ENCODE measurements around the gene ZDHHC22. TPM values are rescaled to one million over a fixed set of nuclear protein-coding genes. Genes with fewer than 3 reads are reported as not detected.

ZDHHC22 gene
- total and polyA plus RNA-seq, 2 of the 13 experiments (the other 11 are each of a cell fraction or from before 2014, with no cell fraction given): not detected

GRCh38 chr14:77128414-77128891, 13.1 kb downstream of the ZDHHC22 start:
- 1% methylated on average over 6 of the region's 6 CpGs for WGBS (ENCODE audit: low lambda C conversion rate)
- FAIRE-seq: no peak

More at GRCh38 chr14:77128414-77128891, 13.1 kb downstream of the ZDHHC22 start:
- Histone ChIP-seq H4K20me1 (ENCODE audit: insufficient read depth, low read length) (no peaks in the 10 kb centered on the region), H3K4me1 (ENCODE audit: insufficient read depth, low read length) (peaks cover 14% of the 10 kb centered on the region), H2AFZ (ENCODE audit: low read length) (no peak overlapping the region), H3K9me3 (ENCODE audit: low read length) (no peaks in the 10 kb centered on the region), H3K4me2 (ENCODE audit: low read depth, low read length) (no peak overlapping the region), H3K4me3 (replicated peaks in 1 of 3; ENCODE audit: insufficient read depth in 1 of 3, low read depth in 2 of 3, low read length in 3 of 3) (no peak overlapping the region), H3K27me3 (ENCODE audit: control insufficient read depth in 1 of 2, insufficient read depth in 2 of 2, low read length in 2 of 2) (peaks cover 1 to 12% of the 10 kb centered on the region in 2 experiments; a peak in 3 of 5 replicates), H3K79me2 (ENCODE audit: insufficient read depth, low read length) (no peaks in the 10 kb centered on the region), H3K36me3 (replicated peaks in 1 of 2; ENCODE audit: control insufficient read depth in 1 of 2, insufficient read depth in 2 of 2, low read length in 2 of 2) (no peaks in the 10 kb centered on the region), H3K27ac (ENCODE audit: extremely low read length, insufficient read depth, low read length) (no peak overlapping the region), H3K9ac (ENCODE audit: insufficient read depth, low read depth, low read length) (no peak overlapping the region)
- peak; percentile 60 for DNase-seq (ENCODE audit: low spot score)
- ATAC-seq: no peak
- BruUV-seq (replicated peaks): no TSS peak
- in situ Hi-C loops (cut with HindIII; ENCODE audit: extremely low pct_ligation_motif_present, low pct_unique_long_range_greater_than_20kb) (no loop called here), intact Hi-C loops (cut with micrococcal nuclease; ENCODE audit: unreplicated experiment) (no loop called here)
- ChIA-PET POLR2A (no interaction called here), CTCF (ENCODE audit: low intra/inter-chr PET ratio, low total read pairs) (no interaction called here)
- TF ChIP-seq NBN (conservative IDR thresholded peaks at IDR 0.05) (no peak), ZNF44 (CRISPR knock-in tag; IDR thresholded peaks at IDR 0.05) (no peak), ZNF841 (CRISPR knock-in tag; IDR thresholded peaks at IDR 0.05; ENCODE audit: borderline replicate concordance) (no peak), HNRNPH1 (optimal IDR thresholded peaks at IDR 0.05; ENCODE audit: low read depth, low read length) (no peak), CERS6 (CRISPR knock-in tag; IDR thresholded peaks at IDR 0.05) (no peak), GTF2F1 (IDR thresholded peaks at IDR 0.05; ENCODE audit: low read length) (no peak), ZNF207 (IDR thresholded peaks at IDR 0.05; ENCODE audit: borderline replicate concordance) (no peak), MTF1 (CRISPR knock-in tag; IDR thresholded peaks at IDR 0.05) (no peak), ZNF576 (CRISPR knock-in tag; IDR thresholded peaks at IDR 0.05) (no peak), GPBP1L1 (CRISPR knock-in tag; IDR thresholded peaks at IDR 0.05) (no peak), NFYC (CRISPR knock-in tag; IDR thresholded peaks at IDR 0.05) (no peak), HNRNPLL (IDR thresholded peaks at IDR 0.05; ENCODE audit: low read depth, low read length, poor library complexity, severe bottlenecking) (no peak), ZNF839 (CRISPR knock-in tag; IDR thresholded peaks at IDR 0.05; ENCODE audit: borderline replicate concordance) (no peak), ZNF577 (CRISPR knock-in tag; IDR thresholded peaks at IDR 0.05; ENCODE audit: borderline replicate concordance, low read depth) (no peak), SYNCRIP (IDR thresholded peaks at IDR 0.05; ENCODE audit: insufficient read depth, low read depth, low read length) (no peak), CSRNP2 (CRISPR knock-in tag; conservative IDR thresholded peaks at IDR 0.05; ENCODE audit: low read depth) (no peak), NFE2L1 (CRISPR knock-in tag; IDR thresholded peaks at IDR 0.05; ENCODE audit: borderline replicate concordance) (no peak), NONO (IDR thresholded peaks at IDR 0.05) (no peak), NONO (CRISPR knock-in tag; conservative IDR thresholded peaks at IDR 0.05) (no peak)

Data from HepG2 (cell line).